Measurements from ENCODE around the gene MSI2.

MSI2 gene

DNA sequence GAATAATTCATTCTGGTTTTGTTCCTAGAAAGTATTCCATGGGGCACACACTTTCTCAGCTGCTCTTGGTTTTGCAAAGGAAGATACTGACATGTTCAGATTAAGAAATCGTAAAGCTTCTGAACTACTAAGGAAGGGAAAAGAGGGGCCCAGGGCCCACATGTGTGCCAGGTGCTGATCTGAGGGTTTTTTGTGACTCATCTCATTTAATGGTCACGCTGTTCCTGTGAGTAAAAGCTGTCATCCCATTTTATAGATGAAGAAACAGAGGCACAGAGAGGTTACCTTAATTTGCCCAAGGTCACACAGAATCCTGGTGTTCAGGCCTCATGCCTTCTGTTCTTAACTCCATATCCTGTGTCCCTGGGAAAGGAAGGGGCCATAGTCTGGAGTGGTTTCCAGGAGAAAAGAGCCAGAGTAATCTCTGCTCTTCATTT, 113.2 kb downstream of the MSI2 start:
- DNase-seq (ENCODE audit: low spot score): peak; percentile 32

- no peak for DNase-seq (ENCODE audit: low spot score)
Measured at GRCh38 chr17:57370037-57370581, 113.8 kb downstream of the MSI2 start.

- DNase-seq (ENCODE audit: low spot score): no peak
Measured at GRCh38 chr17:57370619-57371018, 114.3 kb downstream of the MSI2 start.

- no peak for DNase-seq (ENCODE audit: low spot score)
Measured at GRCh38 chr17:57372156-57372555, 115.8 kb downstream of the MSI2 start.

DNA sequence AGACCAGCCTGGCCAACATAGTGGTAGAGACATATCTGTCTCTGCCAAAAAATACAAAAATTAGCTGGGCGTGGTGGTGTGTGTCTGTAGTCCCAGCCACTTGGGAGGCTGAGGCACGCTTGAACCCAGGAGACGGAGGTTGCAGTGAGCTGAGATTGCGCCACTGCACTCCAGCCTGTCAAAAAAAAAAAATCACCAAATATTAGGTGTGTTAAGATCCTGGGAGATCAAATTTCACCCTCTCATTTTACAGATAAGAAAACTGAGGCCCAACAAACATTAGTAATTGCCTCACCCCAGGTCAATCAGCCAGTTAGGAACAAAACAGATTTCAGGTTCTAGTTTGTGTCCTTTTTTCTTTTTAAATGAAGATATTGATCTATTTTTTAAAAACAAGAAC, 116.7 kb downstream of the MSI2 start:
- no peak for DNase-seq (ENCODE audit: low spot score)

- no peak for DNase-seq (ENCODE audit: low spot score)
Measured at GRCh38 chr17:57373756-57374155, 117.4 kb downstream of the MSI2 start.

GRCh38 chr17:57375040-57375769, 118.9 kb downstream of the MSI2 start:
- no peak for DNase-seq (ENCODE audit: low spot score)

- no peak for DNase-seq (ENCODE audit: low spot score)
Measured at GRCh38 chr17:57375770-57376225, 119.5 kb downstream of the MSI2 start.

DNA sequence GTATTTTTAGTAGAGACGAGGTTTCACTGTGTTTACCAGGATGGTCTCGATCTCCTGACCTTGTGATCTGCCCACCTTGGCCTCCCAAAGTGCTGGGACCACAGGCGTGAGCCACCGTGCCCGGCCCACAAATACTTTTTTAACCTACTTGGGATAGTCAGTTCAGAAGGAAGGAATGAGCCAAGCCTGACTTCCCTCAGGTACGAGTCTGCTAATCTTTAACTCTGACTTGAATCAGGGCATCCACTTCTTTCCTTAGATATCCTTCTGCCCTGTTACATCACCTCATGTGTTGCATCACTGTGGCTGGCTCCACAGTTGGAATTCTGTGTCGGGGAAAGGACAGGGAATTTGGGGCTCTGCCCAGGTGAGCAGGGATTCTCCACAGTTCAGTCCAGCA, 120.8 kb downstream of the MSI2 start:
- DNase-seq (ENCODE audit: low spot score): no peak

- no peak for DNase-seq (ENCODE audit: low spot score)
Measured at GRCh38 chr17:57379237-57379894, 123.0 kb downstream of the MSI2 start.

- DNase-seq (ENCODE audit: low spot score): no peak
Measured at GRCh38 chr17:57379895-57380434, 123.6 kb downstream of the MSI2 start.

DNA sequence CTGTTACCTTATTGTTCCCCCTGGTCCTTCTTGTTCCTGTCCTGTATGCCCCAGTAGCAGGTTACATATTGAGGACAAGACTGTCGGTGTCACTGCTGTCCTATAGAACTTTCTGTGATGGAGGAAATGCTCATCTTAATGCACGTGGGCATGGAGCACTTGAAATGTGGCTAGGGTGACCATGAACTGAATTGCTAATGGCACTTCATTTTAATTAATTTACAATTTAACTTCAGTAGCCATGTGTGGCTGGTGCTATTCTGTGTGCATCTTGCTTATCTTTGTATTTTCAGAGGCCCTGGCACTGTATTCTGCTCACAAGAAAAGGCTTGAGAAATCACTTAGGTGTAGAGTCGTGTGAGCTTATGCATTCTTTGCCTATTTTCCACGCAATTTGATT, 125.2 kb downstream of the MSI2 start:
- no peak for DNase-seq (ENCODE audit: low spot score)

GRCh38 chr17:57384219-57384618, 127.9 kb downstream of the MSI2 start:
- DNase-seq (ENCODE audit: low spot score): no peak

GRCh38 chr17:57385975-57386374, 129.7 kb downstream of the MSI2 start:
- no peak for DNase-seq (ENCODE audit: low spot score)

- DNase-seq (ENCODE audit: low spot score): no peak
Measured at GRCh38 chr17:57387575-57387974, 131.3 kb downstream of the MSI2 start.

- DNase-seq (ENCODE audit: low spot score): no peak
Measured at GRCh38 chr17:57388131-57388725, 131.9 kb downstream of the MSI2 start.

- DNase-seq (ENCODE audit: low spot score): no peak
Measured at GRCh38 chr17:57389473-57389872, 133.2 kb downstream of the MSI2 start.

- no peak for DNase-seq (ENCODE audit: low spot score)
Measured at GRCh38 chr17:57391076-57391825, 134.9 kb downstream of the MSI2 start.

GRCh38 chr17:57391857-57392471, 135.6 kb downstream of the MSI2 start:
- no peak for DNase-seq (ENCODE audit: low spot score)

DNA sequence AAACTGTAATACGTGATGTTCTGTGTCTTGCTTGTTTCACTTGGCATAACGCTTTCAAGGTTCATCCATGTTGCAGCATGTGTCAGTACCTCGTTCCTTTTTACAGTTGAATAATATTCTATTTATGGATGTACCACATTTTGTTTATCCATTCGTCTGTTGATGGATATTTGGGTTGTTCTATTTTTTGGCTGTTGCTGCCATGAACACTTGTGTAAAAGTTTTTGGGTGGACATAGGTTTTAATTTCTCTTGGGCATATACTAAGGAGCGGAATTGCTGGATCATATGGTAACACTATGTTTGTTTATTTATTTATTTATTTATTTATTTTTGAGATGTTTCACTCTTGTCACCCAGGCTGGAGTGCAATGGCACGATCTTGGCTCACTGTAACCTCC, 137.0 kb downstream of the MSI2 start:
- no peak for DNase-seq (ENCODE audit: low spot score)

- no peak for DNase-seq (ENCODE audit: low spot score)
Measured at GRCh38 chr17:57394375-57394774, 138.1 kb downstream of the MSI2 start.

All from activated CD4-positive, alpha-beta T cell treated with anti-CD3 and anti-CD28 coated beads, Interleukin-2, Interleukin-4, amounts not matched to agents 100 ng/mL and 50 ng/mL, durations not matched to agents 16 hours and 8 hours (primary cell).